HepG2 (cell line): Measurements from ENCODE around the gene KHNYN. TPM values are rescaled to one million over a fixed set of nuclear protein-coding genes. Genes with fewer than 3 reads are reported as not detected.
A peak's percentile ranks its signal among the peaks of the same experiment; 100 is the strongest.

Source experiments
- CCDC6 ChIP-seq: sonication (generic); formaldehyde crosslinking; IDR thresholded peaks from 2 replicates; pipeline ENCODE4 v1.8.1; 2022; ENCODE audit warnings: mild to moderate bottlenecking, missing genetic modification reagents, moderate library complexity
- GZF1 ChIP-seq: sonication (generic); formaldehyde crosslinking; IDR thresholded peaks from 2 replicates; pipeline ENCODE4 v1.5.1; 2020; ENCODE audit warnings: mild to moderate bottlenecking, missing genetic modification reagents
- MEIS1 ChIP-seq: sonication (generic); formaldehyde crosslinking; IDR thresholded peaks from 2 replicates; pipeline ENCODE4 v1.9.0; 2021; ENCODE audit warnings: mild to moderate bottlenecking, missing genetic modification reagents, moderate library complexity, borderline replicate concordance
- NRL ChIP-seq: sonication (generic); formaldehyde crosslinking; IDR thresholded peaks from 2 replicates; pipeline ENCODE4 v1.5.0; 2020; ENCODE audit warnings: missing genetic modification reagents, mild to moderate bottlenecking, moderate library complexity, borderline replicate concordance
- POGZ ChIP-seq: sonication (generic); formaldehyde crosslinking; IDR thresholded peaks from 2 replicates; pipeline ENCODE4 v1.4.0; 2020; ENCODE audit warnings: mild to moderate bottlenecking, missing genetic modification reagents
- SMARCE1 ChIP-seq: fragments of 450-650 bp; IDR thresholded peaks from 2 replicates; pipeline ENCODE4 v1.6.1; 2017; ENCODE audit warnings: borderline replicate concordance
- ZBTB1 ChIP-seq: sonication (generic); formaldehyde crosslinking; IDR thresholded peaks from 2 replicates; pipeline ENCODE4 v1.4.0; 2020; ENCODE audit warnings: missing genetic modification reagents, borderline replicate concordance
- ZNF350 ChIP-seq: sonication (generic); formaldehyde crosslinking; IDR thresholded peaks from 2 replicates; pipeline ENCODE4 v1.4.0; 2020; ENCODE audit warnings: mild to moderate bottlenecking, low read depth, missing genetic modification reagents, borderline replicate concordance
- ZNF446 ChIP-seq: sonication (generic); formaldehyde crosslinking; IDR thresholded peaks from 2 replicates; pipeline ENCODE4 v1.5.0; 2020; ENCODE audit warnings: mild to moderate bottlenecking, missing genetic modification reagents
- ZNF557 ChIP-seq: sonication (generic); formaldehyde crosslinking; IDR thresholded peaks from 2 replicates; pipeline ENCODE4 v1.4.0; 2020; ENCODE audit warnings: missing genetic modification reagents
- ZNF850 ChIP-seq: sonication (generic); formaldehyde crosslinking; conservative IDR thresholded peaks from 2 replicates; pipeline ENCODE4 v1.9.0; 2021; ENCODE audit warnings: mild to moderate bottlenecking, missing genetic modification reagents
- ZSCAN9 ChIP-seq: IDR thresholded peaks from 2 replicates; pipeline ENCODE4 v1.6.1; 2016; ENCODE audit warnings: borderline replicate concordance
- polyA plus RNA-seq, 8 experiments: library from polyadenylated mRNA; depleted of rRNA in 3 of 8; stranded (reverse) in 7 of 8; unstranded in 1 of 8; fragments of >200 nt; fragmentation: Illumina TruSeq in 4 of 8; extraction: Trizol in 4 of 8; gene quantifications; 2 replicates each; pipeline versions ENCODE4 v1.2.1 to v1.2.3, GENCODE V29; 2011 to 2016; ENCODE audit warnings: low read depth in 4 of 8, missing spikeins in 1 of 8, mixed read lengths in 1 of 8; ENCODE audit not compliant: insufficient read depth in 1 of 8
- total RNA-seq, 5 experiments: library from RNA; depleted of rRNA; stranded (reverse); fragments of >200 nt; fragmentation: Illumina TruSeq; extraction: Trizol; gene quantifications; 2 replicates each; pipeline ENCODE4 v1.2.3, GENCODE V29; 2016; ENCODE audit warnings: low read depth in 1 of 5
- TF ChIP-seq, protein P1 (sequence below): sonication (generic); formaldehyde crosslinking; IDR thresholded peaks from 2 replicates; pipeline ENCODE4; 2020; ENCODE audit warnings: missing genetic modification reagents, mild to moderate bottlenecking, borderline replicate concordance
- TF ChIP-seq, protein P2 (sequence below): sonication (generic); formaldehyde crosslinking; IDR thresholded peaks from 2 replicates; pipeline ENCODE4 v1.4.0; 2020; ENCODE audit warnings: missing genetic modification reagents
- TF ChIP-seq, protein P3 (sequence below): sonication (generic); formaldehyde crosslinking; IDR thresholded peaks from 2 replicates; pipeline ENCODE4 v1.4.0; 2020; ENCODE audit warnings: missing genetic modification reagents, borderline replicate concordance
- TF ChIP-seq, protein P4 (sequence below): sonication (generic); formaldehyde crosslinking; IDR thresholded peaks from 2 replicates; pipeline ENCODE4 v1.4.0; 2020; ENCODE audit warnings: missing genetic modification reagents

Gene KHNYN
- total and polyA plus RNA-seq, 2 of the 13 experiments (the other 11 are each of a cell fraction or from before 2014, with no cell fraction given) = 52.8 to 75.7 TPM

- TF ChIP-seq MEIS1 (CRISPR knock-in tag) (peak; percentile 94), ZNF557 (peak; percentile 98), CCDC6 (CRISPR knock-in tag) (peak; percentile 91), POGZ (peak; percentile 99), SMARCE1 (no peak), ZBTB1 (CRISPR knock-in tag) (no peak), ZNF350 (peak; percentile 98), ZSCAN9 (CRISPR knock-in tag) (peak; percentile 64; the same call in 1 of the 2 replicates), GZF1 (peak; percentile 90), NRL (CRISPR knock-in tag) (peak; percentile 70; the same call in 1 of the 2 replicates), ZNF850 (CRISPR knock-in tag) (no peak), ZNF446 (CRISPR knock-in tag) (no peak)
- TF ChIP-seq, protein P1, sequence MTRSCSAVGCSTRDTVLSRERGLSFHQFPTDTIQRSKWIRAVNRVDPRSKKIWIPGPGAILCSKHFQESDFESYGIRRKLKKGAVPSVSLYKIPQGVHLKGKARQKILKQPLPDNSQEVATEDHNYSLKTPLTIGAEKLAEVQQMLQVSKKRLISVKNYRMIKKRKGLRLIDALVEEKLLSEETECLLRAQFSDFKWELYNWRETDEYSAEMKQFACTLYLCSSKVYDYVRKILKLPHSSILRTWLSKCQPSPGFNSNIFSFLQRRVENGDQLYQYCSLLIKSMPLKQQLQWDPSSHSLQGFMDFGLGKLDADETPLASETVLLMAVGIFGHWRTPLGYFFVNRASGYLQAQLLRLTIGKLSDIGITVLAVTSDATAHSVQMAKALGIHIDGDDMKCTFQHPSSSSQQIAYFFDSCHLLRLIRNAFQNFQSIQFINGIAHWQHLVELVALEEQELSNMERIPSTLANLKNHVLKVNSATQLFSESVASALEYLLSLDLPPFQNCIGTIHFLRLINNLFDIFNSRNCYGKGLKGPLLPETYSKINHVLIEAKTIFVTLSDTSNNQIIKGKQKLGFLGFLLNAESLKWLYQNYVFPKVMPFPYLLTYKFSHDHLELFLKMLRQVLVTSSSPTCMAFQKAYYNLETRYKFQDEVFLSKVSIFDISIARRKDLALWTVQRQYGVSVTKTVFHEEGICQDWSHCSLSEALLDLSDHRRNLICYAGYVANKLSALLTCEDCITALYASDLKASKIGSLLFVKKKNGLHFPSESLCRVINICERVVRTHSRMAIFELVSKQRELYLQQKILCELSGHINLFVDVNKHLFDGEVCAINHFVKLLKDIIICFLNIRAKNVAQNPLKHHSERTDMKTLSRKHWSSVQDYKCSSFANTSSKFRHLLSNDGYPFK (CRISPR knock-in tag) = peak; percentile 80
- TF ChIP-seq, protein P2, sequence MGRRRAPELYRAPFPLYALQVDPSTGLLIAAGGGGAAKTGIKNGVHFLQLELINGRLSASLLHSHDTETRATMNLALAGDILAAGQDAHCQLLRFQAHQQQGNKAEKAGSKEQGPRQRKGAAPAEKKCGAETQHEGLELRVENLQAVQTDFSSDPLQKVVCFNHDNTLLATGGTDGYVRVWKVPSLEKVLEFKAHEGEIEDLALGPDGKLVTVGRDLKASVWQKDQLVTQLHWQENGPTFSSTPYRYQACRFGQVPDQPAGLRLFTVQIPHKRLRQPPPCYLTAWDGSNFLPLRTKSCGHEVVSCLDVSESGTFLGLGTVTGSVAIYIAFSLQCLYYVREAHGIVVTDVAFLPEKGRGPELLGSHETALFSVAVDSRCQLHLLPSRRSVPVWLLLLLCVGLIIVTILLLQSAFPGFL (CRISPR knock-in tag) = no peak
- TF ChIP-seq, protein P3, sequence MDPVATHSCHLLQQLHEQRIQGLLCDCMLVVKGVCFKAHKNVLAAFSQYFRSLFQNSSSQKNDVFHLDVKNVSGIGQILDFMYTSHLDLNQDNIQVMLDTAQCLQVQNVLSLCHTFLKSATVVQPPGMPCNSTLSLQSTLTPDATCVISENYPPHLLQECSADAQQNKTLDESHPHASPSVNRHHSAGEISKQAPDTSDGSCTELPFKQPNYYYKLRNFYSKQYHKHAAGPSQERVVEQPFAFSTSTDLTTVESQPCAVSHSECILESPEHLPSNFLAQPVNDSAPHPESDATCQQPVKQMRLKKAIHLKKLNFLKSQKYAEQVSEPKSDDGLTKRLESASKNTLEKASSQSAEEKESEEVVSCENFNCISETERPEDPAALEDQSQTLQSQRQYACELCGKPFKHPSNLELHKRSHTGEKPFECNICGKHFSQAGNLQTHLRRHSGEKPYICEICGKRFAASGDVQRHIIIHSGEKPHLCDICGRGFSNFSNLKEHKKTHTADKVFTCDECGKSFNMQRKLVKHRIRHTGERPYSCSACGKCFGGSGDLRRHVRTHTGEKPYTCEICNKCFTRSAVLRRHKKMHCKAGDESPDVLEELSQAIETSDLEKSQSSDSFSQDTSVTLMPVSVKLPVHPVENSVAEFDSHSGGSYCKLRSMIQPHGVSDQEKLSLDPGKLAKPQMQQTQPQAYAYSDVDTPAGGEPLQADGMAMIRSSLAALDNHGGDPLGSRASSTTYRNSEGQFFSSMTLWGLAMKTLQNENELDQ (CRISPR knock-in tag) = peak; percentile 84; the same call in 1 of the 2 replicates
- TF ChIP-seq, protein P4, sequence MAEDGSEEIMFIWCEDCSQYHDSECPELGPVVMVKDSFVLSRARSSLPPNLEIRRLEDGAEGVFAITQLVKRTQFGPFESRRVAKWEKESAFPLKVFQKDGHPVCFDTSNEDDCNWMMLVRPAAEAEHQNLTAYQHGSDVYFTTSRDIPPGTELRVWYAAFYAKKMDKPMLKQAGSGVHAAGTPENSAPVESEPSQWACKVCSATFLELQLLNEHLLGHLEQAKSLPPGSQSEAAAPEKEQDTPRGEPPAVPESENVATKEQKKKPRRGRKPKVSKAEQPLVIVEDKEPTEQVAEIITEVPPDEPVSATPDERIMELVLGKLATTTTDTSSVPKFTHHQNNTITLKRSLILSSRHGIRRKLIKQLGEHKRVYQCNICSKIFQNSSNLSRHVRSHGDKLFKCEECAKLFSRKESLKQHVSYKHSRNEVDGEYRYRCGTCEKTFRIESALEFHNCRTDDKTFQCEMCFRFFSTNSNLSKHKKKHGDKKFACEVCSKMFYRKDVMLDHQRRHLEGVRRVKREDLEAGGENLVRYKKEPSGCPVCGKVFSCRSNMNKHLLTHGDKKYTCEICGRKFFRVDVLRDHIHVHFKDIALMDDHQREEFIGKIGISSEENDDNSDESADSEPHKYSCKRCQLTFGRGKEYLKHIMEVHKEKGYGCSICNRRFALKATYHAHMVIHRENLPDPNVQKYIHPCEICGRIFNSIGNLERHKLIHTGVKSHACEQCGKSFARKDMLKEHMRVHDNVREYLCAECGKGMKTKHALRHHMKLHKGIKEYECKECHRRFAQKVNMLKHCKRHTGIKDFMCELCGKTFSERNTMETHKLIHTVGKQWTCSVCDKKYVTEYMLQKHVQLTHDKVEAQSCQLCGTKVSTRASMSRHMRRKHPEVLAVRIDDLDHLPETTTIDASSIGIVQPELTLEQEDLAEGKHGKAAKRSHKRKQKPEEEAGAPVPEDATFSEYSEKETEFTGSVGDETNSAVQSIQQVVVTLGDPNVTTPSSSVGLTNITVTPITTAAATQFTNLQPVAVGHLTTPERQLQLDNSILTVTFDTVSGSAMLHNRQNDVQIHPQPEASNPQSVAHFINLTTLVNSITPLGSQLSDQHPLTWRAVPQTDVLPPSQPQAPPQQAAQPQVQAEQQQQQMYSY = 0 out of 2 replicates have a peak, but pooled peaks have one; percentile 31
Measured at GRCh38 chr14:24481622-24482324, 52.0 kb downstream of the KHNYN start (continued).
